ENCODE results near the gene OSBPL6. TPM values are rescaled to one million over a fixed set of nuclear protein-coding genes. Genes with fewer than 3 reads are reported as not detected.
"Not testable (repeated sequence)": the region's sequence is repeated elsewhere in the genome, so short reads cannot be mapped to it uniquely, and the experiment has no call there.

OSBPL6 gene
- total RNA-seq = 0.39 TPM
- long read RNA-seq, partial matches to known transcripts = 0 of 2 reads
- long read RNA-seq, other reads (novel, unspliced or antisense) = 2 of 2 reads

GRCh38 chr2:178193823-178194599 lies at the start of gene OSBPL6:
TSS of gene OSBPL6 (plus strand) at chr2:178194512. CDS start at chr2:178306185, 111,673 bp downstream.
- DNase-seq (ENCODE audit: low spot score) = peak; percentile 91

- no peak for DNase-seq (ENCODE audit: low spot score)
Observed at GRCh38 chr2:178152033-178152432, 42.3 kb upstream of the OSBPL6 start.

GRCh38 chr2:178152542-178152941 lies 41.8 kb upstream of the OSBPL6 start:
- no peak for DNase-seq (ENCODE audit: low spot score)

- DNase-seq (ENCODE audit: low spot score) = no peak
Observed at GRCh38 chr2:178152977-178153376, 41.3 kb upstream of the OSBPL6 start.

GRCh38 chr2:178153878-178154277 lies 40.4 kb upstream of the OSBPL6 start:
- DNase-seq (ENCODE audit: low spot score) = not testable (repeated sequence)

GRCh38 chr2:178155524-178155923 lies 38.8 kb upstream of the OSBPL6 start:
- no peak for DNase-seq (ENCODE audit: low spot score)

GRCh38 chr2:178157574-178157973 lies 36.7 kb upstream of the OSBPL6 start:
- DNase-seq (ENCODE audit: low spot score) = no peak

GRCh38 chr2:178159966-178160365 lies 34.3 kb upstream of the OSBPL6 start:
- DNase-seq (ENCODE audit: low spot score) = no peak

- no peak for DNase-seq (ENCODE audit: low spot score)
Observed at GRCh38 chr2:178160601-178161000, 33.7 kb upstream of the OSBPL6 start.

- no peak for DNase-seq (ENCODE audit: low spot score)
Observed at GRCh38 chr2:178163395-178163794, 30.9 kb upstream of the OSBPL6 start.

- no peak for DNase-seq (ENCODE audit: low spot score)
Observed at GRCh38 chr2:178163911-178164310, 30.4 kb upstream of the OSBPL6 start.

GRCh38 chr2:178173657-178174056 lies 20.7 kb upstream of the OSBPL6 start:
- no peak for DNase-seq (ENCODE audit: low spot score)

GRCh38 chr2:178177066-178177679 lies 17.1 kb upstream of the OSBPL6 start:
- no peak for DNase-seq (ENCODE audit: low spot score)

GRCh38 chr2:178180648-178181047 lies 13.7 kb upstream of the OSBPL6 start:
- DNase-seq (ENCODE audit: low spot score) = not testable (repeated sequence)

GRCh38 chr2:178187861-178188260 lies 6.5 kb upstream of the OSBPL6 start:
- no peak for DNase-seq (ENCODE audit: low spot score)

- no peak for DNase-seq (ENCODE audit: low spot score)
Observed at GRCh38 chr2:178188466-178188865, 5.8 kb upstream of the OSBPL6 start.

- no peak for DNase-seq (ENCODE audit: low spot score)
Observed at GRCh38 chr2:178191004-178191508, 3.3 kb upstream of the OSBPL6 start.

GRCh38 chr2:178191511-178191910 lies 2.8 kb upstream of the OSBPL6 start:
- DNase-seq (ENCODE audit: low spot score) = no peak

- DNase-seq (ENCODE audit: low spot score) = no peak
Observed at GRCh38 chr2:178193496-178193822, 853 bp upstream of the OSBPL6 start.

- no peak for DNase-seq (ENCODE audit: low spot score)
Observed at GRCh38 chr2:178194600-178195389, 483 bp downstream of the OSBPL6 start.

GRCh38 chr2:178195390-178196166 lies 1.3 kb downstream of the OSBPL6 start:
- no peak for DNase-seq (ENCODE audit: low spot score)

Measured in mesenteric fat pad (tissue), 1 donor.